Measurements from ENCODE around the gene PARP9.
A peak's percentile ranks its signal among the peaks of the same experiment; 100 is the strongest.

PARP9 gene

DNA sequence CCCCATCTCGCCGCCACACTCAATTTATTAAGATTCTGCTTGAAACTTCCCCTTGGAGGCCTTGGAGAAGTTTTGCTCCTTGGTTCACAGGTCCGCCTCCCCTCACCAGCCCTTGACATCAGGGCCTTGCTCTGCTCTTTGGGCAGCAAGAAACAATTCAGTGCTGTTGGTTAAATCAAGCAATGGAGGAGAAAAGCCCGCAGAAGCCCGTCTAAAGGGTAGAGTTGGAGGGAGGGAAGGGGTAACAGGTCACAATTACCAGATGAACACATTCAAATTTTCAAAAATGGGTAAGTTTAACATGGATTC lies 429 bp downstream of the PARP9 start:
- H3K4me2 ChIP-seq (ENCODE audit: insufficient read depth, low read length, poor library complexity, severe bottlenecking): no peak overlapping the region
- DNase-seq (ENCODE audit: low spot score): no peak
- H3K27me3 ChIP-seq (ENCODE audit: control insufficient read depth in 3 of 3, insufficient read depth in 3 of 3, low read depth in 1 of 3, low read length in 3 of 3): no peaks in the 10 kb centered on the region
- no peak overlapping the region for H3K9ac ChIP-seq (ENCODE audit: low read depth, low read length, poor library complexity)
- no peak overlapping the region for H2BK12ac ChIP-seq (ENCODE audit: low read length)
- no peak overlapping the region for H3K27ac ChIP-seq (replicated peaks; ENCODE audit: low read length)
- H3K36me3 ChIP-seq (replicated peaks in 1 of 2; ENCODE audit: control insufficient read depth in 2 of 2, insufficient read depth in 2 of 2, low read length in 2 of 2): peaks cover 0 to 37% of the 10 kb centered on the region in 2 donors
- WGBS, 2 donors (ENCODE audit: extremely low coverage in 2 of 2, insufficient read length in 2 of 2, insufficient replicate concordance in 1 of 2): no CpG with 5 or more reads among the region's 5 CpGs
- no peak overlapping the region for H3K23ac ChIP-seq (ENCODE audit: low read depth, low read length, poor library complexity)
- H4K91ac ChIP-seq (ENCODE audit: low read depth, low read length, poor library complexity): no peak overlapping the region
- no peak overlapping the region for H2BK5ac ChIP-seq (ENCODE audit: low read length)
- H3K4ac ChIP-seq (ENCODE audit: low read length): no peak overlapping the region
- H3K4me1 ChIP-seq (ENCODE audit: control insufficient read depth in 2 of 2, insufficient read depth in 1 of 2, low read depth in 1 of 2, low read length in 2 of 2): peaks cover 1 to 4% of the 10 kb centered on the region in 2 donors
- no peak overlapping the region for H2AK5ac ChIP-seq (ENCODE audit: low read depth, low read length)
- H2BK15ac ChIP-seq (ENCODE audit: low read length): no peak overlapping the region
- no peaks in the 10 kb centered on the region for H3K9me3 ChIP-seq (replicated peaks in 1 of 2; ENCODE audit: control insufficient read depth in 2 of 2, insufficient read depth in 1 of 2, low read depth in 1 of 2, low read length in 2 of 2)
- H4K8ac ChIP-seq (ENCODE audit: low read depth, low read length): no peak overlapping the region
- H3K4me3 ChIP-seq (ENCODE audit: low read length in 2 of 2): peak overlapping the region in 1 of 2 donors; percentile 79
- no peak overlapping the region for H3K14ac ChIP-seq (ENCODE audit: low read length)
- H3K79me1 ChIP-seq (ENCODE audit: low read depth, low read length): no peaks in the 10 kb centered on the region
- H3K18ac ChIP-seq (ENCODE audit: low read length): no peak overlapping the region
- no peak overlapping the region for H2BK120ac ChIP-seq (ENCODE audit: low read depth, low read length)
- peak overlapping the region; percentile 100 for H2AFZ ChIP-seq (ENCODE audit: low read length)

DNA sequence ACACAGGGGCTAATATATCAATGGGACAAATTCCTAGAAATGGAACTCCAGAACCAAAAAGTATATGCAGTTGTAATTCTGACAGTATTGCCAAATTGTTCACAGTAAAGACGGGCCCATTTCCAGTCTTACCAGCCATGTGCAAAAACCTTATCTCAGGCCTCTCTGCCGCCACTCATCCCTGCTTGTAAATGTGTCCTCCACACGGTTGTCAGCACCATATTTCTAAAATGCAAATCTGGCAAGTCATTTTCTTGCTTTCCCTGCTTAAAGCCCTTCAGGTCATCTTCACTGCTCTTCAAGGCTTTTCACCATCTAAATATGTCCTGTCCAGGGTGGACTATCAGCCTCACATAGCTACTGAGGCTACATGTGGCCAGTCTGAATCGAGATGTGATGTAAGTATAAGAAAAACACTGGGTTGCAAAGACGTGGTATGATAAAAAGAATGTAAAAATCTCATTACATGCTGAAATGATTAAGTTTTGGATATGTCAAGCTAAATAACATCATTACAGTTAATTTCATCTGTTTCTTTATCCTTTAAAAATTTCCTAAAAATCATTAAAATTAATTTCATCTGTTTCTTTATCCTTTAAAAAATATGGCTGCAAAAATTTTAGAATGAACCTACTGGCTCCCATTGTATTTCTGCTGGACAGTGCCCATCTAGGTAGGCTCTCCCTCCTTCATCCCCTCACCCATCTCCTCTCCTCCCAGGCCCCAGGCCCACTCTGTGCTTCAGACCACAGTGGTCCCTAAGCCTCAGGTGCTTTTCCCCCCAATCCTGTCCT lies 980 bp downstream of the PARP9 start:
- H2BK5ac ChIP-seq (ENCODE audit: low read length): no peak overlapping the region
- H2AFZ ChIP-seq (ENCODE audit: low read length): peak overlapping the region; percentile 100
- H3K9ac ChIP-seq (ENCODE audit: low read depth, low read length, poor library complexity): no peak overlapping the region
- peak overlapping the region in 1 of 2 donors; percentile 79 for H3K4me3 ChIP-seq (ENCODE audit: low read length in 2 of 2)
- peaks cover 0 to 36% of the 10 kb centered on the region in 2 donors for H3K36me3 ChIP-seq (replicated peaks in 1 of 2; ENCODE audit: control insufficient read depth in 2 of 2, insufficient read depth in 2 of 2, low read length in 2 of 2)
- H4K91ac ChIP-seq (ENCODE audit: low read depth, low read length, poor library complexity): no peak overlapping the region
- no peak overlapping the region for H3K14ac ChIP-seq (ENCODE audit: low read length)
- no peak overlapping the region for H3K27ac ChIP-seq (replicated peaks; ENCODE audit: low read length)
- no peaks in the 10 kb centered on the region for H3K79me1 ChIP-seq (ENCODE audit: low read depth, low read length)
- H3K23ac ChIP-seq (ENCODE audit: low read depth, low read length, poor library complexity): no peak overlapping the region
- H3K4me2 ChIP-seq (ENCODE audit: insufficient read depth, low read length, poor library complexity, severe bottlenecking): no peak overlapping the region
- no peak overlapping the region for H2AK5ac ChIP-seq (ENCODE audit: low read depth, low read length)
- no peak overlapping the region for H3K4ac ChIP-seq (ENCODE audit: low read length)
- no peak overlapping the region for H2BK15ac ChIP-seq (ENCODE audit: low read length)
- H3K18ac ChIP-seq (ENCODE audit: low read length): no peak overlapping the region
- no peak overlapping the region for H4K8ac ChIP-seq (ENCODE audit: low read depth, low read length)
- H2BK120ac ChIP-seq (ENCODE audit: low read depth, low read length): no peak overlapping the region
- H3K4me1 ChIP-seq (ENCODE audit: control insufficient read depth in 2 of 2, insufficient read depth in 1 of 2, low read depth in 1 of 2, low read length in 2 of 2): peaks cover 1 to 4% of the 10 kb centered on the region in 2 donors
- H3K9me3 ChIP-seq (replicated peaks in 1 of 2; ENCODE audit: control insufficient read depth in 2 of 2, insufficient read depth in 1 of 2, low read depth in 1 of 2, low read length in 2 of 2): no peaks in the 10 kb centered on the region
- DNase-seq (ENCODE audit: low spot score): no peak
- WGBS, 2 donors (ENCODE audit: extremely low coverage in 2 of 2, insufficient read length in 2 of 2, insufficient replicate concordance in 1 of 2): no CpG with 5 or more reads among the region's 5 CpGs
- no peaks in the 10 kb centered on the region for H3K27me3 ChIP-seq (ENCODE audit: control insufficient read depth in 3 of 3, insufficient read depth in 3 of 3, low read depth in 1 of 3, low read length in 3 of 3)
- H2BK12ac ChIP-seq (ENCODE audit: low read length): no peak overlapping the region

DNA sequence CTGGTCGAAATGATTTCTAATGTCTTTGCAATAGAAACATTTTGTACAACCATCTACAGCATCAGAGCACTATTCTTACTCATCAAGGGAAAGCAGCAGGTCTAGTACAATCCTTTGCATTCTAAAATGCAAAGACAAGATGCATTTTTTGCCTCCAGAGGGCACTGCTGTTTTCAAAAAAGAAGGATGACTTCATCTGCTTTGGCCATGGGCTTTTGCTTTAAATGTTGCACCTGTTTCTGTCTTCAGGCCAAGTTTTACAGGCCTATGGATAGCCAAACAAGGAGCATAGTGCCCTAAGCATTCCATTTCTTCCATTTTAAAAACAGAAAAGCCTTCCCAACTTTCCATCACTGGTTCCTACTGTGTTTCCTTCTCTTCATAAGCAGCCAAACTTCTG lies 3.4 kb downstream of the PARP9 start:
- Histone ChIP-seq H3K79me1 (ENCODE audit: low read depth, low read length) (no peaks in the 10 kb centered on the region), H3K4ac (ENCODE audit: low read length) (no peak overlapping the region), H2AFZ (ENCODE audit: low read length) (no peak overlapping the region), H3K4me3 (ENCODE audit: low read length in 2 of 2) (no peak overlapping the region), H3K18ac (ENCODE audit: low read length) (no peak overlapping the region), H4K91ac (ENCODE audit: low read depth, low read length, poor library complexity) (no peak overlapping the region), H3K23ac (ENCODE audit: low read depth, low read length, poor library complexity) (no peak overlapping the region), H2BK15ac (ENCODE audit: low read length) (no peak overlapping the region), H2BK12ac (ENCODE audit: low read length) (no peak overlapping the region), H3K27ac (replicated peaks; ENCODE audit: low read length) (no peak overlapping the region), H2BK5ac (ENCODE audit: low read length) (no peak overlapping the region), H3K36me3 (replicated peaks in 1 of 2; ENCODE audit: control insufficient read depth in 2 of 2, insufficient read depth in 2 of 2, low read length in 2 of 2) (peaks cover 0 to 26% of the 10 kb centered on the region in 2 donors), H2AK5ac (ENCODE audit: low read depth, low read length) (no peak overlapping the region), H4K8ac (ENCODE audit: low read depth, low read length) (no peak overlapping the region), H3K14ac (ENCODE audit: low read length) (no peak overlapping the region), H3K4me1 (ENCODE audit: control insufficient read depth in 2 of 2, insufficient read depth in 1 of 2, low read depth in 1 of 2, low read length in 2 of 2) (peaks cover 1 to 4% of the 10 kb centered on the region in 2 donors), H3K9me3 (replicated peaks in 1 of 2; ENCODE audit: control insufficient read depth in 2 of 2, insufficient read depth in 1 of 2, low read depth in 1 of 2, low read length in 2 of 2) (no peaks in the 10 kb centered on the region), H3K27me3 (ENCODE audit: control insufficient read depth in 3 of 3, insufficient read depth in 3 of 3, low read depth in 1 of 3, low read length in 3 of 3) (no peaks in the 10 kb centered on the region), H3K9ac (ENCODE audit: low read depth, low read length, poor library complexity) (no peak overlapping the region), H3K4me2 (ENCODE audit: insufficient read depth, low read length, poor library complexity, severe bottlenecking) (no peak overlapping the region), H2BK120ac (ENCODE audit: low read depth, low read length) (no peak overlapping the region)
- WGBS, 2 donors (ENCODE audit: extremely low coverage in 2 of 2, insufficient read length in 2 of 2, insufficient replicate concordance in 1 of 2): no CpG with 5 or more reads among the region's 1 CpG
- no peak for DNase-seq (ENCODE audit: low spot score)

- DNase-seq (ENCODE audit: low spot score): no peak
- Histone ChIP-seq H3K18ac (ENCODE audit: low read length) (no peak overlapping the region), H3K79me1 (ENCODE audit: low read depth, low read length) (no peaks in the 10 kb centered on the region), H3K23ac (ENCODE audit: low read depth, low read length, poor library complexity) (no peak overlapping the region), H2BK5ac (ENCODE audit: low read length) (no peak overlapping the region), H3K36me3 (replicated peaks in 1 of 2; ENCODE audit: control insufficient read depth in 2 of 2, insufficient read depth in 2 of 2, low read length in 2 of 2) (peaks cover 0 to 32% of the 10 kb centered on the region in 2 donors), H2BK12ac (ENCODE audit: low read length) (no peak overlapping the region), H3K27ac (replicated peaks; ENCODE audit: low read length) (no peak overlapping the region), H4K91ac (ENCODE audit: low read depth, low read length, poor library complexity) (no peak overlapping the region), H3K4ac (ENCODE audit: low read length) (no peak overlapping the region), H3K27me3 (ENCODE audit: control insufficient read depth in 3 of 3, insufficient read depth in 3 of 3, low read depth in 1 of 3, low read length in 3 of 3) (no peaks in the 10 kb centered on the region), H3K4me2 (ENCODE audit: insufficient read depth, low read length, poor library complexity, severe bottlenecking) (no peak overlapping the region), H2AFZ (ENCODE audit: low read length) (no peak overlapping the region), H3K4me3 (ENCODE audit: low read length in 2 of 2) (no peak overlapping the region), H3K9ac (ENCODE audit: low read depth, low read length, poor library complexity) (no peak overlapping the region), H3K9me3 (replicated peaks in 1 of 2; ENCODE audit: control insufficient read depth in 2 of 2, insufficient read depth in 1 of 2, low read depth in 1 of 2, low read length in 2 of 2) (no peaks in the 10 kb centered on the region), H3K14ac (ENCODE audit: low read length) (no peak overlapping the region), H2AK5ac (ENCODE audit: low read depth, low read length) (no peak overlapping the region), H4K8ac (ENCODE audit: low read depth, low read length) (no peak overlapping the region), H2BK15ac (ENCODE audit: low read length) (no peak overlapping the region), H3K4me1 (ENCODE audit: control insufficient read depth in 2 of 2, insufficient read depth in 1 of 2, low read depth in 1 of 2, low read length in 2 of 2) (peaks cover 1 to 4% of the 10 kb centered on the region in 2 donors), H2BK120ac (ENCODE audit: low read depth, low read length) (no peak overlapping the region)
- no CpG with 5 or more reads among the region's 3 CpGs for WGBS, 2 donors (ENCODE audit: extremely low coverage in 2 of 2, insufficient read length in 2 of 2, insufficient replicate concordance in 1 of 2)
These were observed 4.2 kb downstream of the PARP9 start for GRCh38 chr3:122559906-122560305.

All from neuronal stem cell (in vitro differentiated cells).